Measurements from ENCODE around the gene EDAR.

EDAR gene

DNA sequence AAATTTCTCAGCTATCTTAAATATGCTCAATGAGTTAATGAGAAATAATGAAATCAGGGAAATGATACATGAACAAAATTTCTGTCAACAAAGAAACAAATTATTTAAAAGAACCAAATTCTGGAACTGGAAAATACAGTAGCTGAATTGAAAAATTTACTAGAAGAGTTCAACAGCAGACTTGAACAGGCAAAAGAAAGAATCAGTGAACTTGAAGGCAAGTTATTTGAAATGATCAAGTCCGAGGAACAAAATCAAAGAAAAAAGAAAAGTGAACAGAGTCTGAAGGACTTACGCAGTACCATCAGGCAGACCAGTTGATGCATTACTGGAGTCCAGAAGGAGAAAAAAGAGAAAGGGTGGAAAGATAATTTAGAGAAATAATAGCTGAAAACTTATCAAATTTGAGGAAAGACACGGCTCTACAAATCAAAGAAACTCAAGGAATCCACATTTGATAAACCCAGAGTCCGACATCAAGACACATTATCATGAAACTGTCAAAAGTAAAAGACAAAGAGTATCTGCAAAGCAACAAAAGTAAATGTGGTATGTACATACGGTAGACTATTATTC, 118.9 kb downstream of the EDAR start:
- in situ Hi-C loops (cut with MboI; ENCODE audit: low sequenced_read_pairs) = no loop called here

DNA sequence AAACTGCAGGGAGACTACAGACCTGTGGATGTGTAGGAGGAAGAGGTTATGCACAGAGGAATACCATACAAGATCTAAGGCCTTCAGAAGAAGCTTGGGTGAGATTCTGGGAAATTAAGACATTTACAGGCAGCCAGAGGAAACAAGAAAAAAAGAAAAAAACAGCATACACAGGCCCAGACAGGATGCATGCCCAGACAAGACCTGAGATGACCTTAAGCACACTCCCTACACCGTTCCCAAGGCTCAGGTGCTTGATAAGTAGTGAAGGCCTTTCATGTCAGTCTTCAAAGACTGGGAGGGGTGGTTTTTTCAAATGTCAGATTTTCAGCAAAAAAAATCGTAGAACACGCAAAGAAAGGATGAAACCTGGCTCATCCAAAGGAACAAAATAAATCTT, 119.5 kb downstream of the EDAR start:
- in situ Hi-C loops (cut with MboI; ENCODE audit: low sequenced_read_pairs) = no loop called here

GRCh38 chr2:108868911-108869310, 120.1 kb downstream of the EDAR start:
- in situ Hi-C loops (cut with MboI; ENCODE audit: low sequenced_read_pairs) = no loop called here

GRCh38 chr2:108866041-108866440, 123.0 kb downstream of the EDAR start:
- in situ Hi-C loops (cut with MboI; ENCODE audit: low sequenced_read_pairs) = no loop called here

GRCh38 chr2:108858894-108859293, 130.1 kb downstream of the EDAR start:
- in situ Hi-C loops (cut with MboI; ENCODE audit: low sequenced_read_pairs) = no loop called here

DNA sequence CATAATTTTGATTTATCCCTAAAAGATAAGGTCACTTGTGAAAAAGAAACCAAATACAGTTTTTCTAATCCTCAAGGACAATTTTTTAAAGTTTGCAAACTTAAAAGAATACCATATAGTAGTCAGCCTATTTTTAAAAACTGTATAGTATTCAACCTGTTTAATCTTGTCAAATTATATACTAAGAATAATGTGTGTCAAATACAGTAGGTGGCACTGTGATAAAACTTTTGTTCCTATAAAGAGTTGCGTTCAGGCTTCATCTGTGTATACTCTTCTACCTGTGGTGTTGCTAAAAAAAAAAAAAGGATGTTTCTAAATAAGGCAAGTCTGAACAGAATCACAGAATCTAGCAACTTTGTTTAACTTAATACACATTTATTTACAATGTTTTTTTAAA, 133.8 kb downstream of the EDAR start:
- in situ Hi-C loops (cut with MboI; ENCODE audit: low sequenced_read_pairs) = no loop called here

DNA sequence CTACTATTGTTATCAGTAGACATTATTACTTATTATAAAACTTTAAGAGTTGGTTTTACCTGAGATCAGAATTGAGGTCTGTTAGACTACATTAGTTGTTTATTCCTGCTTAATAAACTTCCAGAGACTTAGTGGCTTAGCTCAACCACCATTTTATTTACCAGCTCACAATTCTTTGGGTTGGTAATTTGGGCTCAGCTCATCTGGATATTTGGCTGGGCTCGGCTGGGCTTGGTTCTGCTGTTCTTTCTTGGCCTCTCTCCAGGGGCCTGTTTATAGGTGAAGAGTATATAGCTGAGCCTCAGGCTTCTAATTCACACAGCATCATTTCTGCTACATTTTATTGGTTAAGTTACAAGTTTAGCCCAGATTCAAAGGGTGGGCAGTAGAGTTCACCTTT, 134.5 kb downstream of the EDAR start:
- in situ Hi-C loops (cut with MboI; ENCODE audit: low sequenced_read_pairs) = no loop called here

DNA sequence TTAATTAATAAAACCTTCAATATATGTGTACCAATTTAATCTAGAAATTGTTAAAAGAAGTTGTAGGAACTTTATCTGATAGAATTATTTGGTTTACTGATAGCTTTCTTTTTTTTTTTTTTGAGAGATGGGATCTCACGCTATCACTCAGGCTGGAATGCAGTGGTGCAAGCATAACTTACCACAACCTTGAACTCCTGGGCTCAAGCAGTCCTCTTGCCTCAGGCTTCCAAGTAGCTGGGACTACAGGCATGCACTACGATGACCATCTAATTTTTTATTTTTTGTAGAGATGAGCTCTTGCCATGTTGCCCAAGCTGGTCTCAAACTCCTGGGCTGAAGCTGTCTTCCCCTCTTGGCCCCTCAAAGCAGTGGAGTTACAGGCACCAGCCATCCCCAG, 135.6 kb downstream of the EDAR start:
- in situ Hi-C loops (cut with MboI; ENCODE audit: low sequenced_read_pairs) = no loop called here

DNA sequence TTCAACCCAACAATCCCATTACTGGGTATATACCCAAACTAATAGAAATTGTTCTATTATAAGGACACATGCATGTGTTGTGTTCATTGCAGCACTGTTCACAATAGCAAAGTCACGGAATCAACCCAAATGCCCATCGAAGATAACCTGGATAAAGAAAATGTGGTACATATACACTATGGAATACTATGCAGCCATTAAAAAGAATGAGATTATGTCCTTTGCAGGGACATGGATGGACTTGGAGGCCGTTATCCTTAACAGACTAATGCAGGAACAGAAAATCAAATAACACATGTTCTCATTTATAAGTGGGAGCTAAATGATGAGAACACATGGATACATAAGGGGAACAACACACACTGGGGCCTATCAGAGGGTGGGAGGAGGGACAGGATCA, 136.6 kb downstream of the EDAR start:
- in situ Hi-C loops (cut with MboI; ENCODE audit: low sequenced_read_pairs) = no loop called here

- in situ Hi-C loops (cut with MboI; ENCODE audit: low sequenced_read_pairs) = no loop called here
Observed at GRCh38 chr2:108847000-108847399, 142.0 kb downstream of the EDAR start.

DNA sequence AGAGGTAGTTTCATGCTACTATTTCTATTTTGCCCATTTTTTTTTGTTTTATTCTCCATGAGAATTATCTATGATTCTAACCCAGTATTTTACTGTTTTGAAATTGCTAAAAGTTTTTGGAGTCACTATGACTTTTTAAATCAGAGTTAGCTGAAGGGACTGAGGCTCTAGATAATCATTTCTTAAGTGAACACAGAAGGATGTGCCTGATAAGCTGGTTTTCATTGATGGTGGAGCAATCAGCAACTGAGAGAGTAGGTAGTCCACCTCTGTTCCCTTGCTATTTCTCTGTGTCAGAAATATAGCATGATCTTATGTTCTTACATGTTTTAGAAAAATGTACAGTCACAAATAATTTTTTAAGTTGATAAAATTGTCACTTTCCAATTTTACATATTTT, 143.1 kb downstream of the EDAR start:
- in situ Hi-C loops (cut with MboI; ENCODE audit: low sequenced_read_pairs) = no loop called here
